Progenitor cell of endocrine pancreas (in vitro differentiated cells): Measurements from ENCODE around the gene LRRC36. TPM values are rescaled to one million over a fixed set of nuclear protein-coding genes. Genes with fewer than 3 reads are reported as not detected.

ENCODE experiments used
- DNase-seq: peaks from one replicate; pipeline ENCODE4 v3.0.0; 2021; ENCODE audit warnings: low spot score; ENCODE audit not compliant: unreplicated experiment
- H3K27ac Mint-ChIP-seq: 2 replicates; pipeline ENCODE4 v1.8.0; 2021; ENCODE audit warnings: mild to moderate bottlenecking, moderate library complexity, mixed read lengths
- H3K27me3 Mint-ChIP-seq: 2 replicates; pipeline ENCODE4 v1.8.0; 2021; ENCODE audit warnings: mixed read lengths
- H3K36me3 Mint-ChIP-seq: 2 replicates; pipeline ENCODE4 v1.8.0; 2022; ENCODE audit warnings: mixed read lengths; ENCODE audit not compliant: insufficient read depth
- H3K4me1 Mint-ChIP-seq: 2 replicates; pipeline ENCODE4 v1.8.0; 2021; ENCODE audit warnings: low read depth, mixed read lengths
- H3K4me3 Mint-ChIP-seq: 2 replicates; pipeline ENCODE4 v1.8.0; 2021; ENCODE audit warnings: low read depth, mild to moderate bottlenecking, moderate library complexity, mixed read lengths
- H3K9me3 Mint-ChIP-seq: 2 replicates; pipeline ENCODE4 v1.8.0; 2021; ENCODE audit warnings: low read depth, mixed read lengths
- total RNA-seq: library from RNA; stranded (reverse); gene quantifications from 2 replicates; pipeline ENCODE4 v1.2.1, GENCODE V29; 2021
- TF ChIP-seq, protein P1 (sequence below): fragments of 200-600 bp; sonication (generic); IDR thresholded peaks from one replicate; pipeline ENCODE4 v1.5.0; 2021; ENCODE audit warnings: antibody characterized with exemption, mild to moderate bottlenecking; ENCODE audit not compliant: unreplicated experiment

The LRRC36 gene
- total RNA-seq, 1 donor from 2014 or later: 1.6 TPM

DNA sequence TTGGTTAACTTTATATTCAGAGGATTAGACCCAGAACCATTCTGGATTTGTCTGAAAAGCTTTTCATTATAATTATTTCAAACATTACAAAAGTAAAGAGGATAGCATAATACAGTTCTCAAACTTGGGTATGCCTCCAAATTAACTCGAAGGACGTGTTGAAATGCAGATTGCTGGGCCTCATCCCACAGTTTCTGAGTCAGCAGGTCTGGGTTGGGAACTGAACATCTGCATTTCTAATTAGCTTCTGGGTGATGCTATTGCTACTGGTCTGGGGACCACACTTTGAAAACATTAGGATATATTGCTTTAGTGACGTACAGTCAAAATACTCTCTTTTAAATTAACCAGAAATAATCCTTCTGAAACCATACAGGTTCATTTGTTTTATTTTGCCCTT lies 56.7 kb downstream of the LRRC36 start:
- Mint-ChIP-seq H3K9me3 (no peaks in the 10 kb centered on the region), H3K27ac (no peak overlapping the region), H3K27me3 (peaks cover 19% of the 10 kb centered on the region), H3K4me3 (no peak overlapping the region), H3K36me3 (no peaks in the 10 kb centered on the region), H3K4me1 (peaks cover 4% of the 10 kb centered on the region)
- no peak for DNase-seq
- TF ChIP-seq, protein P1, sequence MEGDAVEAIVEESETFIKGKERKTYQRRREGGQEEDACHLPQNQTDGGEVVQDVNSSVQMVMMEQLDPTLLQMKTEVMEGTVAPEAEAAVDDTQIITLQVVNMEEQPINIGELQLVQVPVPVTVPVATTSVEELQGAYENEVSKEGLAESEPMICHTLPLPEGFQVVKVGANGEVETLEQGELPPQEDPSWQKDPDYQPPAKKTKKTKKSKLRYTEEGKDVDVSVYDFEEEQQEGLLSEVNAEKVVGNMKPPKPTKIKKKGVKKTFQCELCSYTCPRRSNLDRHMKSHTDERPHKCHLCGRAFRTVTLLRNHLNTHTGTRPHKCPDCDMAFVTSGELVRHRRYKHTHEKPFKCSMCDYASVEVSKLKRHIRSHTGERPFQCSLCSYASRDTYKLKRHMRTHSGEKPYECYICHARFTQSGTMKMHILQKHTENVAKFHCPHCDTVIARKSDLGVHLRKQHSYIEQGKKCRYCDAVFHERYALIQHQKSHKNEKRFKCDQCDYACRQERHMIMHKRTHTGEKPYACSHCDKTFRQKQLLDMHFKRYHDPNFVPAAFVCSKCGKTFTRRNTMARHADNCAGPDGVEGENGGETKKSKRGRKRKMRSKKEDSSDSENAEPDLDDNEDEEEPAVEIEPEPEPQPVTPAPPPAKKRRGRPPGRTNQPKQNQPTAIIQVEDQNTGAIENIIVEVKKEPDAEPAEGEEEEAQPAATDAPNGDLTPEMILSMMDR: no peak

DNA sequence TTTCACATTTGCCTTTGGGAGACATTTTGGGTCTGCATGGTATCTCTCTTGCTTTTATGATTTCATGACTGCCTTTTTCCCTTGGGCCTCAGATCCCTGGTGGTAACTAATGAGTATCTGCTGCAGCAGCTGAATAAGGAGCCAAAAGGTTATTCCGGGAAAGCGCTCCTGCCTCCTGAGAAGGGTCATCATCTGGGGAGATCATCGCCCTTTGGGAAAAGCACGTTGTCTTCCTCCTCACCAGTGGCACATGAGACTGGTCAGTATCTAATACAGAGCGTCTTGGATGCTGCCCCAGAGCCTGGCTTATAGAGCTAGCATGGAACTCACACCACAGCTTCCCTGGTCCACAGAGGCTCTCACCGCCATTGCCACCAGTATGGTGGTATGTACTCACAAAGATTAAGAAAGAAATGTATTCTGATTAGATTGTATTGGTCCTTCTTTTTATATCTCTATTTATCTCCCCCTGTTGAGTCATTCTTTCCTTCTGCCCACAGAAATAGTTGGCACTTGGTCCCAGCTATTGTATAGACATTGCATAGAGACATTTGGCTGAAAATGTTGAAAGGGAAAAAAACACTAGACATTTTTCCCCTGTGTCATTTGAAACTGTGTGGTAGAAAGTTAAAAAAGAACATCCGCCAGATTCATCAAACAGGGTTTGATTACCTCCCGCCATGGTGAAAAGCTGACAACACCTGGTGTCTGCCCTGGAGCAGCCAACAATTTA lies 58.3 kb downstream of the LRRC36 start:
- peaks cover 23% of the 10 kb centered on the region for H3K27me3 Mint-ChIP-seq
- no peak overlapping the region for H3K27ac Mint-ChIP-seq
- no peaks in the 10 kb centered on the region for H3K4me1 Mint-ChIP-seq
- TF ChIP-seq, protein P1: no peak
- no peaks in the 10 kb centered on the region for H3K9me3 Mint-ChIP-seq
- no peak for DNase-seq
- peaks cover 1% of the 10 kb centered on the region for H3K36me3 Mint-ChIP-seq
- H3K4me3 Mint-ChIP-seq: no peak overlapping the region

DNA sequence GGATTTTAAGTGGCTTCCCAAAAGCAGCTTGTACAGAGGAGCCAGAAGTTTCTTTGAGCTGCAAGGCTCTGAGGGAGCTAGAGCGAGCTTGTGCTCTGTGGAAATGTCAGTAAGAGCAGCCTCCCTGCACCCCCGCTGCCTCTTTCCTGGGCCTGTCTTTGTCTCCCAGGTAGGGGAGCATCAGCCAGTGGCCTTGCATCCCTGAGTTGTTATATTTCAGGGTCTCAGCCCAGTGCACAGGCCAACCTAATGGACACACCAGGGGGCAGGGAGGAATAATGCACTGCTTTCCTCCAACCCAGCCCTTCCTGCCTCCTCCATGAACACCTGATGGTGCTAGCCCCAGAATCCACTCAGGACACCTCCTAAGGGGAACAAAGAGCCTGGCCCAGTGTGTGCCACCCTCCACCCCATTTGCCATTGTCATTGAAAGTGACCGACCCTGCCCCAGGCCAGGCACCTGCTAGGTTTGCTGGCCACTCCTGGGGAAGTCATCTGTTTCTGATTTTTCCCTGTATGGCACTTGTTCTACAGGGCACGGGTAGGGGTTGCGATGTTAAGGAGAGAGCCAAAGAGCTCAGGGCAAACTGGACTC lies 60.3 kb downstream of the LRRC36 start:
- Mint-ChIP-seq H3K4me3 (no peak overlapping the region), H3K4me1 (no peaks in the 10 kb centered on the region), H3K36me3 (peaks cover 1% of the 10 kb centered on the region), H3K27me3 (peaks cover 29% of the 10 kb centered on the region), H3K9me3 (no peaks in the 10 kb centered on the region), H3K27ac (no peak overlapping the region)
- no peak for DNase-seq
- TF ChIP-seq, protein P1: no peak

DNA sequence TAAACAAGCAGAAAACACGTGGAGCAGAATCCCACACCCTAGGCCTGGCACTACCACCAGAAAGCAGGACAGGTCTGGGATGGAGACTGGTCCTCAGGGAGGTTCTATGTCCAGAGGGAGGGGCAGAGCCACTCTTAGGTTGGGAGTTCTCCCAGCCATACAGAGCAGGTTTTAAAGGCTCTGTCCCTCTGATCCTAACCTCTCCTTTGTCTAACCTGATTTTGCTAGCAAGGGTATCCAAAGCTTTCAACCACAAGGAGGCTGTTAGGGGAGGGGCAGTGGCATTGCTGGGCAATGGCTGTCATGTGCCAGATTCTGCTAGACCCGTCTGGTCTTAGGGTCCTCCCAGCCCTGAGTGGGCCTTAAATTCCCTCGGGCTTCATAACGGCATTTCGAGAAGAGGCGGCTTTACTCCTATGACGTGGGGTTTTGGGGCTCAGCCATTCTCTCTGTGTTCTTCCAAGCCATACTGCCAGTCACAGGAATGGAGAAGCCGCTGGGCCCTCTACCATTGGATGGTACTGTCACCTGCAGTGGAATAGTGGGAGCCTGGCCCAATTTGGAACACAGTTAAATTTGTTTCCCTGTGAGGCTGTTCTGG lies 61.0 kb downstream of the LRRC36 start:
- H3K4me1 Mint-ChIP-seq: peaks cover 3% of the 10 kb centered on the region
- no peak for DNase-seq
- H3K27ac Mint-ChIP-seq: no peak overlapping the region
- H3K27me3 Mint-ChIP-seq: peaks cover 33% of the 10 kb centered on the region
- H3K4me3 Mint-ChIP-seq: no peak overlapping the region
- peaks cover 1% of the 10 kb centered on the region for H3K36me3 Mint-ChIP-seq
- TF ChIP-seq, protein P1: no peak
- no peaks in the 10 kb centered on the region for H3K9me3 Mint-ChIP-seq

GRCh38 chr16:67388191-67388590 lies 61.6 kb downstream of the LRRC36 start:
- Mint-ChIP-seq H3K27ac (no peak overlapping the region), H3K4me3 (no peak overlapping the region), H3K9me3 (no peaks in the 10 kb centered on the region), H3K4me1 (peaks cover 4% of the 10 kb centered on the region), H3K27me3 (peaks cover 35% of the 10 kb centered on the region), H3K36me3 (peaks cover 1% of the 10 kb centered on the region)
- TF ChIP-seq, protein P1: no peak
- no peak for DNase-seq
